Endothelial cell of umbilical vein (primary cell): ENCODE data around the gene TENT4B. TPM values are rescaled to one million over a fixed set of nuclear protein-coding genes. Genes with fewer than 3 reads are reported as not detected.

ENCODE experiments used
- BruUV-seq: library from RNA; stranded (reverse); fragments of 400-500 nt; replicated peaks from 2 replicates; lab custom pipeline; 2021; lab: Mats Ljungman, UMichigan
- CTCF ChIA-PET: fragments of 300-600, 350-600 bp; sonication (Branson Sonifier 250); formaldehyde crosslinking; loops from one replicate; lab custom pipeline; 2021; ENCODE audit warnings: antibody characterized with exemption, inconsistent platforms; lab: Charles Lee
- POLR2A ChIA-PET: fragments of 300-600, 350-600 bp; sonication (Branson Sonifier 250); formaldehyde crosslinking; loops from one replicate; lab custom pipeline; 2021; ENCODE audit warnings: antibody characterized with exemption, inconsistent platforms; lab: Charles Lee
- DNase-seq: peaks from one replicate; pipeline ENCODE4 v3.0.0-alpha.2; 2011; ENCODE audit warnings: low read depth, low spot score
- FAIRE-seq: peaks from 2 replicates; lab custom pipeline; 2011; peaks lifted over from hg19 to GRCh38; lab: Jason Lieb, UNC
- H2AFZ ChIP-seq: 2 replicates; pipeline ENCODE4 v1.6.0; 2012; ENCODE audit warnings: low read depth, low read length, control low read depth, inconsistent platforms
- H3K27ac ChIP-seq: 2 replicates; pipeline ENCODE4 v1.5.1; 2011; ENCODE audit warnings: low read depth, mild to moderate bottlenecking, control low read depth, low read length, moderate library complexity; ENCODE audit not compliant: insufficient read depth
- H3K27me3 ChIP-seq, 2 experiments: 2 replicates each; pipeline versions ENCODE4 v1.6.0 to v1.6.1; 2011; ENCODE audit warnings: low read length in 2 of 2, mixed read lengths in 1 of 2; ENCODE audit not compliant: control insufficient read depth in 2 of 2, insufficient read depth in 2 of 2
- H3K36me3 ChIP-seq, 2 experiments: 2 replicates in 1 of 2; 3 replicates in 1 of 2; pipeline ENCODE4 v1.5.1; 2011; ENCODE audit warnings: low read length in 2 of 2, mild to moderate bottlenecking in 1 of 2, moderate library complexity in 1 of 2; ENCODE audit not compliant: control insufficient read depth in 2 of 2, insufficient read depth in 2 of 2; ENCODE audit errors: extremely low read depth in 1 of 2
- H3K4me1 ChIP-seq: 3 replicates; pipeline ENCODE4 v1.5.1; 2011; ENCODE audit warnings: mild to moderate bottlenecking, low read length; ENCODE audit not compliant: control insufficient read depth, insufficient read depth; ENCODE audit errors: extremely low read depth
- H3K4me2 ChIP-seq: 2 replicates; pipeline ENCODE4 v1.6.1; 2011; ENCODE audit warnings: low read length, control low read depth, mixed read lengths; ENCODE audit not compliant: insufficient read depth
- H3K4me3 ChIP-seq, 3 experiments: fragments of 200-600 bp in 1 of 3; sonication (generic), shearing (Covaris generic) in 1 of 3; replicated peaks in 1 of 3; 2 replicates each; pipeline ENCODE4 v1.5.1; 2011 to 2016; ENCODE audit warnings: control low read depth in 3 of 3, low read length in 3 of 3, mild to moderate bottlenecking in 2 of 3, inconsistent platforms in 1 of 3, low read depth in 1 of 3, moderate library complexity in 1 of 3; ENCODE audit not compliant: insufficient read depth in 1 of 3
- H3K79me2 ChIP-seq: 2 replicates; pipeline ENCODE4 v1.6.0; 2012; ENCODE audit warnings: low read length, inconsistent platforms; ENCODE audit not compliant: control insufficient read depth, insufficient read depth
- H3K9ac ChIP-seq: replicated peaks from 2 replicates; pipeline ENCODE3; 2011; ENCODE audit warnings: low read length, control low read depth; ENCODE audit not compliant: insufficient read depth; ENCODE audit errors: extremely low read depth
- H3K9me1 ChIP-seq: replicated peaks from 3 replicates; pipeline ENCODE4 v1.6.0; 2011; ENCODE audit warnings: mild to moderate bottlenecking, low read length; ENCODE audit not compliant: control insufficient read depth, insufficient read depth; ENCODE audit errors: extremely low read depth
- H3K9me3 ChIP-seq: replicated peaks from 2 replicates; pipeline ENCODE4 v1.5.1; 2012; ENCODE audit warnings: low read length, inconsistent platforms; ENCODE audit not compliant: control insufficient read depth, insufficient read depth
- H4K20me1 ChIP-seq: replicated peaks from 2 replicates; pipeline ENCODE3; 2011; ENCODE audit warnings: mild to moderate bottlenecking, low read length; ENCODE audit not compliant: control insufficient read depth, insufficient read depth; ENCODE audit errors: extremely low read depth
- CTCF ChIP-seq, 2 donors: IDR thresholded peaks; 1 replicate in 1 of 2; 2 replicates in 1 of 2; pipeline ENCODE4 v1.5.1; 2011; ENCODE audit warnings: low read length in 2 of 2, mild to moderate bottlenecking in 2 of 2, moderate library complexity in 2 of 2, control low read depth in 1 of 2, inconsistent platforms in 1 of 2, low read depth in 1 of 2; ENCODE audit not compliant: insufficient read depth in 1 of 2; ENCODE audit errors: extremely low read depth in 1 of 2
- EZH2 ChIP-seq: IDR thresholded peaks from 2 replicates; pipeline ENCODE4 v1.6.1; 2012; ENCODE audit warnings: borderline replicate concordance, low read depth, mild to moderate bottlenecking, moderate library complexity, low read length, inconsistent platforms; ENCODE audit not compliant: severe bottlenecking
- FOS ChIP-seq: IDR thresholded peaks from 2 replicates; pipeline ENCODE4 v1.6.1; 2011; ENCODE audit warnings: mild to moderate bottlenecking, low read length, moderate library complexity, borderline replicate concordance; ENCODE audit not compliant: insufficient read depth
- GATA2 ChIP-seq: IDR thresholded peaks from 2 replicates; pipeline ENCODE4 v1.7.0; 2011; ENCODE audit warnings: low read depth, mild to moderate bottlenecking, moderate library complexity, mixed read lengths, low read length; ENCODE audit not compliant: insufficient read length, insufficient read depth
- JUN ChIP-seq: IDR thresholded peaks from 2 replicates; pipeline ENCODE4 v1.6.1; 2011; ENCODE audit warnings: borderline replicate concordance, low read depth; ENCODE audit not compliant: insufficient read length, insufficient read depth
- MAX ChIP-seq: IDR thresholded peaks from 2 replicates; pipeline ENCODE4 v1.6.1; 2011; ENCODE audit not compliant: insufficient read depth, insufficient read length
- MYC ChIP-seq: IDR thresholded peaks from one replicate; pipeline ENCODE4 v1.6.1; 2011; ENCODE audit warnings: mild to moderate bottlenecking, low read depth, low read length
- POLR2A ChIP-seq: IDR thresholded peaks from 2 replicates; pipeline ENCODE4 v1.6.1; 2012; ENCODE audit warnings: low read depth, mild to moderate bottlenecking, control low read depth, low read length
- POLR2AphosphoS5 ChIP-seq: IDR thresholded peaks from 2 replicates; pipeline ENCODE4 v1.6.1; 2012; ENCODE audit warnings: low read depth, mild to moderate bottlenecking, control low read depth, low read length, moderate library complexity; ENCODE audit not compliant: insufficient read depth
- dilution Hi-C: fragments of 300-500 bp; cut with MboI; formaldehyde crosslinking; loops from one replicate; pipeline ENCODE4 v1.15.0; 2019; ENCODE audit warnings: low sequenced_read_pairs; ENCODE audit not compliant: extremely low pct_ligation_motif_present
- intact Hi-C: fragments of 100-400 bp; cut with micrococcal nuclease; formaldehyde crosslinking; loops from one replicate; pipeline ENCODE4 v1.10.0; 2022
- polyA plus RNA-seq, 4 experiments: library from polyadenylated mRNA; depleted of rRNA in 3 of 4; stranded (reverse) in 3 of 4; unstranded in 1 of 4; fragments of >200 nt; gene quantifications; 2 replicates each; pipeline versions ENCODE4 v1.2.1 to v1.2.3, GENCODE V29; 2011 to 2012; ENCODE audit warnings: missing spikeins in 1 of 4
- total RNA-seq: library from RNA; stranded (reverse); gene quantifications from 2 replicates; pipeline ENCODE4 v1.2.3, GENCODE V29; 2021

The TENT4B gene
- total and polyA plus RNA-seq, 2 donors (not counting 3 experiments of a cell fraction or from before 2014, with no cell fraction given), result 4.2 to 13.1 TPM

DNA sequence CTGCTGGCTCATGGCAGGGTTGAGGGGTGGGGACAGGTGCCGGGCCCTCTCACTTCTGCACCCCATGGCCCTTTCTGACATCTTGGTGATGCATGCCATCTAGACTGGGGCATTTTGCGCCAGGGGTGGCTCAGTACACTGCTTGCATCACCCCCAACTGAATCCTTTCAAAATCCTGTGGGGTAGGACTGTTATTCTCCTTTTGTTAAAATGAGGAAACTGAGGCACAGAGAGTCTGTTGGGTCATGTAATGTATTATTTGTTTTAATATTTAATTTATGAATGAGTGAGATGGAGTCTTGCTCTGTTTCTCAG, 123.2 kb downstream of the TENT4B start:
- no peaks in the 10 kb centered on the region for H4K20me1 ChIP-seq
- dilution Hi-C loops, result no loop called here
- no peak overlapping the region for H3K4me3 ChIP-seq
- intact Hi-C loops, result no loop called here
- no peak for DNase-seq
- H3K4me2 ChIP-seq, result no peak overlapping the region
- H3K9me3 ChIP-seq, result no peaks in the 10 kb centered on the region
- ChIA-PET POLR2A (no interaction called here), CTCF (no interaction called here)
- no peak for FAIRE-seq
- H3K9ac ChIP-seq, result no peak overlapping the region
- H3K9me1 ChIP-seq, result no peaks in the 10 kb centered on the region
- no peaks in the 10 kb centered on the region for H3K4me1 ChIP-seq
- no TSS peak for BruUV-seq
- no peak overlapping the region for H3K27ac ChIP-seq
- no peaks in the 10 kb centered on the region for H3K36me3 ChIP-seq
- H3K79me2 ChIP-seq, result no peaks in the 10 kb centered on the region
- TF ChIP-seq POLR2A (no peak), FOS (no peak), EZH2 (no peak), GATA2 (no peak), JUN (no peak), CTCF (IDR thresholded peaks at IDR 0.05; ENCODE audit: extremely low read depth in 1 of 2, insufficient read depth in 1 of 2, low read depth in 1 of 2, low read length in 2 of 2) (no peak), POLR2AphosphoS5 (no peak), MAX (no peak), MYC (no peak)
- H2AFZ ChIP-seq, result no peak overlapping the region
- no peaks in the 10 kb centered on the region for H3K27me3 ChIP-seq
